GM21717 (cell line): ENCODE measurements around the gene ADCY5.

Experiments
- ATAC-seq: cut with Tn5 transposase; IDR thresholded peaks from one replicate; pipeline ENCODE4 v1.9.1; 2021; ENCODE audit warnings: mild to moderate bottlenecking, moderate library complexity; ENCODE audit not compliant: unreplicated experiment

Gene ADCY5

DNA sequence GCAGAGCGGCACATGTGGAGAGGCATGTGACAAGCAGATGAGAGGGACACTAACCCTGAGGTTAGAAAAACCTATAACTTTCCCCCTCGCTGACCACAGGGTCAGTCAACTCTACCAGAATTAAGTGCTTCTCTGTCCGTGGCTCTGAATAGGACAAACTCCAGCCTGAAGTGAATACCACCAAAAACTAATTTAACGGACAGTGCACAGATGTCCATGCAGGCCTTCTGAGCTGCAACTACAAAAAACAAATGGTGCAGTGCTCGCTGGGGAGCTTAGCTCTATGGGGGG is 59.3 kb downstream of the ADCY5 start:
- no peak for ATAC-seq

DNA sequence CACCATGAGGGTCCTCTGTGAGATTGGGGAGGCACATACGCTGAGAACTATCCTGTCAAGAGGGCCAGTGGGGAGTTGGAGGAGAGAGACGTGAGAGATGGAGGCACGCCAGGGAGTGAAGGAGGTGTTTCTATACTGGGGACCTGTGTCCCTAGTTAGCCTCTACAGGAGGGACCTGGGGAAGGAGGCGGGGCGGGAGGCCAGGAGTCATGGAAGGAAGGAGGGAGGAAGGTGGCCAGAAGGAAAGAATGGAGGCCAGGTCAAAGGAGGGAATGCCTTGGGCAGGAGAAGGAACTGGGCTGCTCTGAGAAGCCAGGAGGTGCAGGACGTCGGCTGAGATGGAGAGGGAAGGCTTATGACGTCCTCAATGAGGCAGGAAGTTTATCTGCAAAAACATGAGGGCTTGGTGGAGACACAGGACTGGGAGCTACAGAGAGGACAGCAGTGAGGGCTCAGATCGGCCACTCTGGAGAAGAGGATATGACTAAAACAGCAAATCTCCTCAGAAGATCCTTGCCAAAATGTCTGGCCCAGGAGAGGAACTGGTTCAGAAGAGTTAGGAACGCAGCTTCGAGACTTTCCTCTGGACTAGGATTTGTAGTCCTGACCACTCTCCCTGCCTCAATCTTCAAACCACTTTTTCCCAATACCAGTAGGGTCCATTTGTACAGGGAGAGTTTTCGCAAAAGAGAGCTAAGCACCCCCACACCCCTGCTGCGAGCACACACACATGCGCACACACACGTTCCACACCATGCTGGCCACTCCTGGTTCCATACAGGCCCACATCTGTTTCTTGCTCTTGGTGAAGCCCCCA is 59.9 kb downstream of the ADCY5 start:
- no peak for ATAC-seq

DNA sequence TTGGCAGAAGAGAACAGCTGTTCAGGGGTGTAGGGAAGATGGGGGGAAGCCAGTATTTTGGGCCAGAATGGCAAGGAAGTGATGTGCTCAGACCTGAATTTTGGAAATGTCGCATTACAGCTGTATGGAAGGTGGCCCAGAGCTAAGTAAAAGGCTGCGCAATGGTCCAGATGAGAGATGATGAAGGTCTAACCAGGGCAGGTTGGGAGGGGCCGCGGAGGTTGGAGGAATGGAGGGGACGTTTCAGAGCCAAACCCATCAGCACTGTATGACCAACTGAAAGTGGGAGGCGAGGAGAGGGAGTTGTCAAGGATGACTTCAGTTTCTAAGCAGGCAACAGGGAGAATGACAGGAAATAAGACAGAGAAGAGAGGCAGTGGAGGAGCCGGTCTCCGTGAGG is 60.8 kb downstream of the ADCY5 start:
- no peak for ATAC-seq

DNA sequence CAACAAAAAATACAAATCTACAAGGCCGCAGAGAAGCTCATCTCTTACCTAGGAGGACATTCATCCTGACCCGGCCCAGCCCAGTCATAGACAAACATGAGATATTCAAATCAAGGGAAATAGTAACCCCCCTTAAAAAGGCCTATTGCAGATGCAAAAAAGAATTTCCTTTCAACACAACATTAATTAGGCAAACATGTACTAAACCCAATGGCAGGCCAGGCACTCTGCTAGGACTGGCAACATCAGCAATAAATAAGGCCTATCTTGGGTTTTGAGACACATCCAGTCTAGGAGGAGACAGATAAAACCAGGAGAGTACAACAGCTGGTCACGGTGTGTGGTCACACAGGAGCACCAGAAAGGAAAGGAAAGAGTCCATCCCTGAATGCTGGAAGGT is 61.4 kb downstream of the ADCY5 start:
- ATAC-seq, result no peak

DNA sequence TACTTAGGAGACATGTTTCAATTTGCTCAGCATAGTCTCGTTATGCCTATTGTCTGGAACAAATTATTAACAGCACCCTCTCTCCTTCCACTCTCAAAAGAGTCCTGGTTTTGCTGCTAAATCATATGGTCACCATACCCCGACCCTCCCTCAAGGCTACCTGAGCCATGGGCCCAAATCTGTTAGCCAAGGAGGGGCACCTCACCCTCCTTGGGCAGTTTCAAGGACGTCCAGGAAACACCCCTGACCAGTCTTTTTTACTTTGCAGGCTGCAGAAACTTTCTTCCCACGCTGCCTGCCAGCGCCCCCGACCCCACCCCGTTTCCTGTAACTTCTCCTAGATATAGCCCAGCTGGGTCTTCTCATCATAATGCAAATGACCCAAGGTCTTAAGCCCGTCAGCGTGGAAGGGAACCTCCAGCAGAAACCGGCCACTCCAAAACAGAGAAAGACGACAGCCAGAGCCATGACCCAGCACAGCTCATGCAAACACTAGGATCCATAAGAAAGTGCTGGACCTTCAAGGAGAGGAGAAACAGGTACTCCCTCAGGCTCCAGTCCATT is 62.3 kb downstream of the ADCY5 start:
- ATAC-seq, result no peak

GRCh38 chr3:123385981-123386380 is 62.9 kb downstream of the ADCY5 start:
- no peak for ATAC-seq

DNA sequence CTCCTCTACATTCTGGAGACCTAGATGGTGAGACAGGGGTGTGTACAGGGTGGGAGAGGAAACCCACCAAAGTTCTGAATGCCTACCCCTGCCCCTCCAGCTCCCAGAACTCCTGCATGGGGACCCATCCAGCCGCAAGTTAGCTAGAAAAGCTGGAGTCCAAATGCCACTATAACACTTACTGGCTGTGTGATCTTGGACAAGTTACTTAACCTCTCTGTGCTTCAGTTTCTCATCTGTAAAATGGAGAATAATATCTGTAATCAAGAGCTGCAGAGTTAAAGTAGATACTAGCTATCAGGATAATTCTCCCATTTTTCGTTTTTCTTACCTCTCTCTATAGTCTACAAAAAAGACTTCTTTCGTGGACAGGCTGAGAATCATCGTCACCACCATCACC is 63.4 kb downstream of the ADCY5 start:
- ATAC-seq, result no peak

DNA sequence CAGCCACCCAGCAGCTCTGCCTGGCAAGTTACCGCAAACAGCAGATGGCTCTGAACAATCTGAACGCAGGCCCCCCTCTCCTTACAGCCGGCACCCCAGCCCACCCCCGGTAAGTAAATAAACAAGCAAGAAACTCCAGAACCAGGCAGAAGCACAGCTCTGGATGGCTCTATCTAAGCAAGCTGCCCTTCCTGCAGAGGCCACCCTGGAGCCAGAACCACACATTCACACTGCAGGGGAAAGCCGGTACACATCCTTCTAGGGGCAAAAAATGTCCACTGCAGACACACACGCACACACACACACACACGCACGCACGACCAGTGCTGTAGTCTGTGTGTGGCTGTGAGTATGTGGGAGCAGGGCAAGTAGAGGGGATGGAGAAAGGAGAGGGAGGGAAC is 63.9 kb downstream of the ADCY5 start:
- no peak for ATAC-seq

GRCh38 chr3:123384256-123384655 is 64.6 kb downstream of the ADCY5 start:
- no peak for ATAC-seq

DNA sequence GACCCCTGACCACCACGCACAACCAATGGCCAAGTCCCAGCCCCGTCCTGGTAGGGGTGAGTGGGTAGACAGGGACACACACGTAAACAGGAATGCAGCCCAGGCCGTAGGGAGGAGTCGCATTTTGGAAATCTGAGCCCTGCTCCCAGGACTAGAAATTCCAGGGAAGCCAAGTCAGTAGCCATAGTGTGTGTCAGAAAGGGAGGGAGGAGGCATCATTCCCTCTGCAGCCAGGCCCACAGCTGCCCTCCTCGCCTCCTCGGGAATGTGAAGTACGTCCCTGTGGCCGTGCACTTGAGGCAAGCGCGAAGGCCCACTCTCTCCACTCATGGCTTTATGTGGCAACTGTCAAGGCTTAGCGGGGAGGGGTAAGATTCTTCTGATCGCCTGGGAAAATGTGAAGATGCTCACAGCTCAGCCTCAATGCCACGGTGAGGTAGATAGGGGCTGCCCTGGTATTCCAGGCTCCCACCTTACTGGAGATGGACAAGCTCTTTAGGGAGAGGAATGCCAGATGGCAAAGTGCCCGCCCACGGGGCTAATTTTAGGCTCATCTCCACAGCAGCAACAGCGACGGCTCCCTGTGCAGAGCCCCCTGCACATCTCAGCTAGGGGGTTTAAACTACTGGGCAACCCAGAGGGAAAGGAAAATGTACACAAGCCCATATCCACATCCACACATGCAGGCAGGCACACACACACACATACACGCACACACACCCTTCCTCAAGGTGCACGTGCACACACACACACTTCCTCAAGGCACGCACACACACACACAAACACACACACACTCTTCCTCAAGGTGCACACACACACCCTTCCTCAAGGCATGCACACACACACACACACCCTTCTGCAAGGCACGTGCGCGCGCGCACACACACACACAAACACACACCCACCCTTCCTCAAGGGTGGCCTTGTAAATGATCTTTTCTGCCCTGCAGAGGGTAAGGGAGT is 65.5 kb downstream of the ADCY5 start:
- ATAC-seq, result no peak

DNA sequence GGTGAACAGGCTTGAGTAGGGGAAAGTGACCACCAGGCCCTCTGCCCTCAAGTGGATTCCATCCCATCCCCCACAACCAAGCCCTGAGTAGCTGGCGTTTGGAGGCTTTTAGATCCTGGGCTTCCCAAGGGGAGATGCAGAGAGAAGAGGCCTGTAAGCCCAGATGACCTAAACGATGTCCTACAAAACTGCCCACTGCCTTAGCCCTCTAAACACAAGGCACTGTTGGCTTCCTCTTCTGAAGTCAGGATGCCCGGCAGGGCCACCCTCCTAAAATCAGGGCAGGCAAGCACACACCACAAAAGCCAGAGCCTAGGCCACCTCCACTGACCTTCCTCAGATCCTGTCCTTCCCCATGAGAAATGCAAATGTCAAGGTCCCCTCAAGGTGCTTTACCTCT is 68.6 kb downstream of the ADCY5 start:
- no peak for ATAC-seq

GRCh38 chr3:123379041-123379830 is 69.7 kb downstream of the ADCY5 start:
- no peak for ATAC-seq

DNA sequence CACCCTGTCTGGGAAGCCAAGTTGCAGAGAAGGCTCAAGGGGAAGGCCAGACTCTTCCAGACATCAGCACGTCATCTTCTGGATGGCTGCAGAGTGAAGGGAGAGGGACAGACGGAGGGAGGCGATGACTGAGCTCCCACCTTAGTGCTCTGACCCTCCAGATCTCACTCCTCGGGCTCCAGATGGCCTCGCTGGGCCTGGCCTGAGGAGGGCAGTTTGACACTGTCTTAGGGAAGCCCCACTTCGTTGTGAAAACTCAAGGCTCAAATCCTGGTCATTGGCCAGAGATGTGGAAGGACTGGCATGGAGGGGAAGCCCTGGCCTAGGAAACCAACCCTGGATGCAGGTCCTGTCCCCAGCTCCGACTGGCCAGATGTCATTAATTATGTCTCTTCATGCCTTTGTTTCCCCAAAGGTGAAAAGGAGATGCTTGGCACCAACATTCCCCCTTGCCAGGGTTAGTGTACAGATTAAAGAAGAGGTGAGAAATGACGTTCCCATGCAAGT is 70.4 kb downstream of the ADCY5 start:
- no peak for ATAC-seq

- no peak for ATAC-seq
Observed at GRCh38 chr3:123377243-123377740, 71.6 kb downstream of the ADCY5 start.

- ATAC-seq, result no peak
Observed at GRCh38 chr3:123376451-123377242, 72.2 kb downstream of the ADCY5 start.

DNA sequence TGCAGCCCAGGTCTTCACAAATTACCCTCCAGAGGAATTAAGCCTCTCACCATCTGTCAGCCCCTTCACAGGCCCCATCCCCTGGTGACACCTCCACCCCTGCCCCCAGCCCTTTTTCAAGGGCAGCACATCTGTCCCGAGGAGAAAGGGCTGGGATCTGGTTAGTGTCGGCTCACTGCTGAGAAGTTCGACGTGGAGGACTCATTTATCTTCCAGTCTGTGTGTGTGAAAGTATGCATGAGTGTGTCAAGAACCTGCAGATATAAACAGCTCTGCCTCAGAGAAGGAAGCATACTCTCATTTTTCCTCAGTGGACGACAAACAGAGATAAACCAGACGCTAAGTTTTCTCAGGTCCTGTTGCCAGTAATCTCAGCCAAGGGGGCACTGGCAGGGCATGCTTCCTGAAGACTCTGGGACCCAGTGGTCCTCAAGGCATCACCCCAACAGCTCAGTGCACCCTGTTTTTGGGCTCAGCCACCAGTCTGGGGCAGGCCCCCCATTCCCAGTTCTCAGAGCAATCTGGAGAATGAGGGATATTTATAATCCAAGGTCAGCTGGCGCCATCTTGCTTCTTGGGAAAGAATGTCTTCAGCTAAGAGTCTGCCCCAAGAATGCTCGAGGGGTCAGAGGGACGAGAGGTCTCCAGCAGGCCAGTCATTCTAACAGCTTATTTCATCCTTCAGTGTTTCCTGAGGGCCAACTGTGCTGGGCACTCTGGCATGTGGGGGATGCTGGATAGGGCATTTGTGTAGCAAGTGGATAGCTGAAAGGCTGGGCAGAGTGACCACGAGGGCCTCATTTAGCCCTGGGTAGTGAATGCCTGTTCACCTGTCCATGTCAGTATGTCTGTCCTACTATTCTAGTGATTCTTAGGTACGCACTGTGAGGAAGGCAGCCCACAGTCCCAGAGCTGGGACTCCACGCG is 73.6 kb downstream of the ADCY5 start:
- no peak for ATAC-seq

DNA sequence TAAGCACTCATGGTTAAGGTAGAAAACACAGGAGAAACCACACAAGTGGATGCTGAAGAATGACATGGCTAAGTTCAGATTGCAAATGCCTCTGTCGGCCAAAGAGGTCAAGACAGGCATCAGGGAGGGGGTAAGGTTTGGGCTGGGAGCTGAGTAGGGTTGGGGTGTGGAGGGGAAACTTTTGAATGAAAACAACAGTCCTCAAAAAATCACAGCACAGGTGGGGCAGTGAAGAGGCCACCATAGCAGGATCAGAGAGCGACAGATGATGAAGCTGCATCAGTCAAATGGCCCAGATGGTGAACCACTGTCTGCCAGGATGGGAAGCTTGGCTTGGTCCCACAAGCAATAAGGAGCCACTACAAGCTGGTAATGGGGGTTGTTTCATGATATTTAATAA is 74.9 kb downstream of the ADCY5 start:
- no peak for ATAC-seq

GRCh38 chr3:123373474-123373987 is 75.4 kb downstream of the ADCY5 start:
- ATAC-seq, result no peak
